Measurements from ENCODE around the gene CFAP92. TPM values are rescaled to one million over a fixed set of nuclear protein-coding genes. Genes with fewer than 3 reads are reported as not detected.

CFAP92 gene
- total and polyA plus RNA-seq, 2 donors (not counting 3 experiments of a cell fraction or from before 2014, with no cell fraction given): 0.04 to 0.62 TPM

DNA sequence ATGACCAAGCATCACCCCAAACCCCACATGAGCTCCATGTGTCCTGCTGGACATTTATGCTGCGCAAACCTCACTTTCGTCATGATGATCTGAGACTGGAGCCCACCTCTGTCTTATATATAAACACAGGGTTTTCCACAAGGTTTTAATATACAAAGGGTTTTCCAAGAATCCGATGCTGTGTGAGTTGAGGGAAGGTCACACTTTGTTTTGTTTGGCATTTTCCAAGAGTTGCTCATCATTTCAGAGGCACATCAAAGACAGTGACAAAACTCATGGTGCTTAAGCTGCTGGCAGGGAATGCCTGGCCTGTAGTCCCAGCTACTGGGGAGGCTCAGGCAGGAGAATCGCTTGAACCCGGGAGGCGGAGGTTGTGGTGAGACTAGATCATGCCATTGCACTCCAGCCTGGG lies 27.3 kb upstream of the CFAP92 start:
- CTCF ChIA-PET: interaction anchor here (5.0 kb wide), 1 partner anchor 51 kb away, joined by 34 read pairs; no protein-coding TSS in a partner anchor
- intact Hi-C loops (cut with micrococcal nuclease): no loop called here
- H3K4me3 ChIP-seq (replicated peaks in 1 of 3; ENCODE audit: insufficient read depth in 1 of 3, low read depth in 1 of 3, low read length in 3 of 3): no peak overlapping the region

More for the DNA sequence above, 27.3 kb upstream of the CFAP92 start:
- no peaks in the 10 kb centered on the region for H3K9me3 ChIP-seq (replicated peaks; ENCODE audit: control insufficient read depth, insufficient read depth, low read length)
- H3K9me1 ChIP-seq (replicated peaks; ENCODE audit: control insufficient read depth, extremely low read depth, insufficient read depth, low read length): no peaks in the 10 kb centered on the region
- no peaks in the 10 kb centered on the region for H3K79me2 ChIP-seq (ENCODE audit: control insufficient read depth, insufficient read depth, low read length)
- dilution Hi-C loops (cut with MboI; ENCODE audit: extremely low pct_ligation_motif_present, low sequenced_read_pairs): no loop called here
- no peaks in the 10 kb centered on the region for H4K20me1 ChIP-seq (replicated peaks; ENCODE audit: control insufficient read depth, extremely low read depth, insufficient read depth, low read length)
- no TSS peak for BruUV-seq (replicated peaks)
- no peak for FAIRE-seq
- H2AFZ ChIP-seq (ENCODE audit: low read depth, low read length): no peak overlapping the region
- POLR2A ChIA-PET: no interaction called here
- TF ChIP-seq POLR2A (IDR thresholded peaks at IDR 0.05; ENCODE audit: low read depth, low read length) (no peak), JUN (IDR thresholded peaks at IDR 0.05; ENCODE audit: borderline replicate concordance, insufficient read depth, insufficient read length, low read depth) (no peak), EZH2 (IDR thresholded peaks at IDR 0.05; ENCODE audit: borderline replicate concordance, low read depth, low read length, severe bottlenecking) (no peak), GATA2 (IDR thresholded peaks at IDR 0.05; ENCODE audit: insufficient read depth, insufficient read length, low read depth, low read length) (no peak), FOS (IDR thresholded peaks at IDR 0.05; ENCODE audit: borderline replicate concordance, insufficient read depth, low read length) (no peak), CTCF (IDR thresholded peaks at IDR 0.05; ENCODE audit: extremely low read depth in 1 of 2, insufficient read depth in 1 of 2, low read depth in 1 of 2, low read length in 2 of 2) (no peak), MYC (IDR thresholded peaks at IDR 0.05; ENCODE audit: low read depth, low read length) (no peak), POLR2AphosphoS5 (IDR thresholded peaks at IDR 0.05; ENCODE audit: insufficient read depth, low read depth, low read length) (no peak)
- TF ChIP-seq, protein P1, sequence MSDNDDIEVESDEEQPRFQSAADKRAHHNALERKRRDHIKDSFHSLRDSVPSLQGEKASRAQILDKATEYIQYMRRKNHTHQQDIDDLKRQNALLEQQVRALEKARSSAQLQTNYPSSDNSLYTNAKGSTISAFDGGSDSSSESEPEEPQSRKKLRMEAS (IDR thresholded peaks at IDR 0.05; ENCODE audit: insufficient read depth, insufficient read length): no peak
- H3K4me1 ChIP-seq (ENCODE audit: control insufficient read depth, extremely low read depth, insufficient read depth, low read length): peaks cover 16% of the 10 kb centered on the region
- no peak overlapping the region for H3K9ac ChIP-seq (replicated peaks; ENCODE audit: extremely low read depth, insufficient read depth, low read length)
- no peaks in the 10 kb centered on the region for H3K27me3 ChIP-seq (ENCODE audit: control insufficient read depth in 2 of 2, insufficient read depth in 2 of 2, low read length in 2 of 2)
- no peak overlapping the region for H3K4me2 ChIP-seq (ENCODE audit: insufficient read depth, low read length)
- H3K27ac ChIP-seq (ENCODE audit: insufficient read depth, low read depth, low read length): no peak overlapping the region
- no peaks in the 10 kb centered on the region for H3K36me3 ChIP-seq (ENCODE audit: control insufficient read depth in 2 of 2, extremely low read depth in 1 of 2, insufficient read depth in 2 of 2, low read length in 2 of 2)
- DNase-seq (ENCODE audit: low read depth, low spot score): no peak
